HG03064 (cell line): ENCODE results near the gene KIAA1614.

Source experiments
- ATAC-seq: cut with Tn5 transposase; IDR thresholded peaks from one replicate; pipeline ENCODE4 v1.9.1; 2021; ENCODE audit warnings: low read depth; ENCODE audit not compliant: unreplicated experiment

The KIAA1614 gene, protein sequence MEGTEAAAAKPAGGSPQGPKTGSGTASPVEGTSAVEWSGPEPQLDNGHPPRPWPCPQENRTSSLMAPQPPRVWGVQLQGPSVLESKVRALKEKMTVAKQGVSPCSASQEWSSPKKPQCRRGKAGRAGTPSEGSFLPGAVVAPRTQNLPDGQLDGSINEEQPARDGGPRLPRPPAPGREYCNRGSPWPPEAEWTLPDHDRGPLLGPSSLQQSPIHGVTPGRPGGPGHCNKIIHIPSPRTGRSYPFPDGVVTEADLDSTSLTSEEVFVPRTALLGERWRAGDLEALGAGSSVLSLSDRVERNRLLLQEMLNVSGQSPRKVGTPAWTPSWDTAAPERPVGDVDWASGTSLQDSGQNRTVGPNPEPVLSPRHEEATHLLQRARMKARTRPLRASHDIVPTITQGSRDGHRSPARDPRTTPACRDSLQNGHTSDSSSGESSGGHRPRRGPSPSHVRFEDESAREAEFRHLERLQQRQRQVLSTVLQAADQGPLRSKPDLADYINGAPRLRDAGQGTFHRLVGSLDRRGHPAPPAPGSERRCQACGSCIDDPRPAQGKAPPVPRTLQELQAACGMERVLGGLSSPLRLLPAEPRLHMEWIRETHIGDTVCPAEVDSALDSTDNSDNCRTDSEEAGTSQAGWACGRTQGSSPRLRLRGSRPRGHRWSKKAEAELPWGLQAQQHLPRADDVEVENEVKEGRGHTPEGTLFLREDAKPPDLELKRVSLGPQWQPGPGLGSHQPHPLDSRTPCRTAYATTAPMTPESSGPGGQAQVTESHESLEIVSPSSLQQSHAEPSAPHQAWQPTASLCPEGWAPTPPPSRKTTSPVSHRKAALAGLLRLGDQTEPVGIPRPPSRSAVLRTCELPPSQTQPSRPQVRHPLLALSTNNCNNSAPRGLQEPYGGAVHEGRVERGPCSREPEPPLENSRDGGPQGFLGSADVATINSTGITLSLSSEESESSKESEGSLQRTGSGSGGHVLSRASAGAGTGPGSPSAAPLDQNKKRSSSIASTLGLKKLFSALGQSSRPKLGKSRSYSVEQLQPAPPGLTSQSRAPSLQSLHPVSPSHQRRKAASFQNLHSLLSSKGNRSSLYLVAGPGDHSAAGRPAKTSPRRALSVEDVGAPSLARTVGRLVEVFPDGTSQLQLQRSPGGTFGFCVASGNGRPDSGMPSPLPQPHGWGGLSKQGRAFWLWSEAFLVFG

DNA sequence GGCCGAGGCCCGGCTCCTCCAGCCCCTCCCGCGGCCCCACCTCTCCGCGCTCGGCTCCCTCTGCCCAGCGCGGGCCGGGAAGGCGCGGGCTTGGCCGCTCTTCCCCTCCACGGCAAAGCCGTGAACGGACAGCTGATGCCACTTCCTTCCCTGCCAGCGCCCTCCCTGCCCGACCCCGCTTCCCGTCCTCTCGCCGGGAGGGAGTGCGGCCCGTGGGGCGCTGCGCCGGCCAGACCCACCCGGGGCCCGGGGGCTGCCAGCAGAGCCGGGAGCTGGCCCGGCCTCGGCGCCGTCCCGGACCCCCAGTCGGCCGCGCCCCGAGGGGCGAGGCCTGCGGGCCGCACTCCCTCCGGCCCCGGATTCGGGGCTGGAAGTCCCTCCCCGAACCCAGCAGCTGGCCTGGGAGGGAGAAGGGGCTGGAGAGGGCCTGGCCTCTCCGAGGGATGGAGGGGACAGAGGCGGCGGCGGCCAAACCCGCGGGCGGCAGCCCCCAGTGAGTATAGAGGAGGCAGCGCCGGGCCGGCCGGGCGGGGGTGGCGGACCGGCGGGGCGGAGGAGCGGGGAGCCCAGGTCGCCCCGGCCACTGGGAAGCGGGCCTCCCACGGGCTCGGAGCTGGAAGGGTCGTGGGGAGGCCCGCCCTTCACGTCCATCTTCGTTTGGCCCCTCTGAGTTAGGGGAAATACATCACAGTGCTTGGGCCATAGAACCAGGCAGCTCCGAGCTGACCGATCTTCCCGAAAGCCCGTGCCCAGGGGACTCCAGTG lies at the start of gene KIAA1614:
TSS of gene KIAA1614 (plus strand) at position 97 of the 765 bp plus-strand sequence. CDS start at position 444, 347 bp downstream.
- no peak for ATAC-seq

DNA sequence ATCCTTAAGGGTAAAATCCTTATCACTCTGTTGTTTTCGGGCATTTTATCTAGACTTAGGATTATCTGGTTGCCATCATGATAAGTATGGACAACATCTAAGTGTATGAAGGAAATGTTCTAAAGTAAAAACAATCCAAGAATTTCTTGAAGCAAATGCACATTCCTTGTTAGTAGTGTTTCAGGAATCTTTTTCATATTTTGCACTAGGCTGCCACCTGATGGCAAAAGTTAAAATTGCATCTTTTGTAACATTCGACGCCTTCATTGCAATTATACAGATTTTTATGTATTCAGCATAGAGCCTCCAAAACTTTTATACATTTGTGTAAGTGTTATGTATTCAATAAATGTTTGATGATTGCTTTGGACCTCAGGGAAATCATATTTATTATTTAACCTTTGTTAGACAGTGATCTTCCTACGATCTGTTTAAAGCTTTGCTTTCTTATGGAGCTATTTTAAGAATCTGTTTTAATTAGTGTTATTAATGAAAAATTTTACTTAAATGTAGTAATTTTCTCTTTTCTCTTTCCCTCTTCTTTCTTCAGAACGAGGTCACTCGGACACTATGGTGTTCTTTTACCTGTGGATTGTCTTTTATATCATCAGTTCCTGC lies 49.4 kb upstream of the KIAA1614 start:
- no peak for ATAC-seq

DNA sequence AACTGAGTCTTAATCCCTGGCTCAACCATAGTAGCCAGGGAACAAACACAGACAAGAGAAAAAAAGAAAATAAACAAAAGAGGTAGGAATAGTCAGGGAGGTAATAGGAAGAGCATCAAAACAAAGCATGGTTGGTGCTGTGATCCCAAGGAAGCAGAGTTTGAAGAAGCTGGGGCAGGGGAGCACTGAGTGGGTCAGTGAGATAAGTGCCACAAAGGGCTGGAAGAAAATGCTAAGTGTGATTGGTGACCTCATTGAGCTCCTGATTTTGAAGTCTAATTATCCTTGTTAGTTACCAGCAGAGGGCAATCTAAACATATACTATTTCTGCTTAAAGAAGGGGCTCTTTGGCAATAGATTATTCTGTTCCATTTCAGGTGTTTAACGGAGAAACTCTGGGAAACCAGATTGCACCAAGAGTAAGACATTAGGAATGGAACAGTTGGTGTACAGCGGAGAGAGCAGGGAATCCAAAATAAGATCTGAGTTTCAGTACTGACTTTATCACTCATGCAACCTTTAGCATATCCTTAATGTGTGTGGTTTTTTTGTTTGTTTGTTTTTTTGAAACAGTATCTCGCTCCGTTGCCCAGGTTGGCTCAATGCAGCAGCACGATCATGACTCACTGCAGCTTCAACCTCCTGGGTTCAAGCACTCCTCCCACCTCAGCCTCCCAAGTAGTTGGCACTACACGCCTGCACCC lies 30.7 kb upstream of the KIAA1614 start:
- no peak for ATAC-seq

DNA sequence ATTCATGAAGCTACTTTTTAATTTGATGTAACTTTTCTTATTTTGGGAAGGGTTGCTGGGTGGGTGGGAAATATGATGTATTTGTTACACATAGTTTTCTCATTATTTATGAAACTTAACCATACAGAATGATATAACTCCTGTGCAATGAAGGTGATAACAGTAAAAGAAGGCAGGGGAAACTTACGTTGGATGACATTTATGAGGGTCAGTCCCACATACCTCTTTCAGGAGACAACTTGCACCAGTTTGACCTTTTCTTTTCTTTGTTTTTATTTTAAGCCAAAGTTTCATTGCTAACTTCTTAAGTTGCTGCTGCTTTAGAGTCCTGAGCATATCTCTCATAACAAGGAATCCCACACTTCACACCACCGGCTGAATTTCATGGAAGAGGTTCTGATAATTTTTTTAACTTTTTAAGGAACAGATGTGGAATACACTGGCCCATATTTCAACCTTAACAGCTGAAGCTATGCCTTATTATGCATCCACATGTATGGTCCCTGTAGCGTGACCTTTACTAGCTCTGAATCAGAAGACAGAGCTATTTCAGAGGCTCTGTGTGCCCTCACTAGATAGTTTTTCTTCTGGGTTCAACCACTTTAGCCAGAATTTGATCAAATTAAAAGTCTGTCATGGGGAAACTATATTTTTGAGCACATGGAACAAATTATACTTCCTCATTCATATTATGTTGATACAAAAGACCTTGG lies 28.0 kb upstream of the KIAA1614 start:
- no peak for ATAC-seq

DNA sequence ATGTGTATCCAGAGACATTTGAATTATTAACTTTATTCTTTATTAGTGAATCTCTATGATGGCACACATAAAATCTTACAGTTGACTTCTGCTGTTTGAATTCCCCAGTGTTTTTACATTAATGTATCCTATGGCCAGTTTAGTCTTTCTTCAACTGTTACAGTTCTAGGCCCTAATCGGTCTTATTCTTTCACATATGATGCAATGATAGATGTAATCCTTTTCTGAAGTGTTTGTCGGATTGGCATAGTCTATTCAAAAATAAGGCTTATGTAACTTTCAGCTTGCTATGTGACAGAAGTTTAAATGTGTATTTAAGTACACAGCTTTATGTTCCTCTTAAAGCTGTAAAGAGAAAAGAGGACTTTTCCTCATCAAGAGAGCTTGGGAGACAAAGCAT lies 26.4 kb upstream of the KIAA1614 start:
- ATAC-seq = no peak

DNA sequence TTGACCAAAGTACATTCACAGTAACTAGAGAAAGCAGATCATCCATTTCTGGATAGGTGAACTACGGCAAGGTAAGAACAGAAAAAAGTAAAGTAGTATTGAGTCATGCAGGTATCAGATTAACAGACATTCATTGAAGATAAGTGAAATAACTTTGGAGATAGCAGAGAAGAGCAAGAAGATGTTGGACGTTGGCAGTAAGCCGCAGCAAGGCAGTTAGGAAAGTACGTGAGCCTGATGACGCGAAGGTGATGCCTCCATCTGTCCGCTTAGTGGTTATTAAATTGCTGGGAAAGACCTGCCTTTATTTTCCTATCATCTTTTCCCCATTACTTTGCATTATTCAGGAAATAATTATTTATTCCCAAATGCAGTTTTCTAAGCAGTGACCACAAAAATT lies 24.9 kb upstream of the KIAA1614 start:
- ATAC-seq = no peak

DNA sequence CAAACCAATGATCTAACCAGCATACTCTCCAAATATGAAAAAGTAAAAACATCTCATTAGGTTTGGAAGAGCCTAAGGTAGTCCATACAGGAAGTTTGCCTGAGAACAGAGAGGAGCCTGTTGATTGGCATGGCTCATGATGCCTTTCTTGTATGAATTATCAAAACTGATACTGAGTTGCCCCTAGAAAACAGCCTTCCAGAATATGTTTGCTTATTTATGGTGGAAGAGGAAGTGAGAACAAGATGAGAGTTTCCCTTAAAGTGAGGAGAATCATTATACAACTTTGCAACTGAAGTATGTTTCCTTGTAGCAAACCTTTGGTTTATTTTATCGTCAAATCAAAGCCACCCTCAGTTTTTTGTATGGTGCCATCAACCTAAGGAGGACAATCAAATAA lies 23.8 kb upstream of the KIAA1614 start:
- ATAC-seq = peak; percentile 68

DNA sequence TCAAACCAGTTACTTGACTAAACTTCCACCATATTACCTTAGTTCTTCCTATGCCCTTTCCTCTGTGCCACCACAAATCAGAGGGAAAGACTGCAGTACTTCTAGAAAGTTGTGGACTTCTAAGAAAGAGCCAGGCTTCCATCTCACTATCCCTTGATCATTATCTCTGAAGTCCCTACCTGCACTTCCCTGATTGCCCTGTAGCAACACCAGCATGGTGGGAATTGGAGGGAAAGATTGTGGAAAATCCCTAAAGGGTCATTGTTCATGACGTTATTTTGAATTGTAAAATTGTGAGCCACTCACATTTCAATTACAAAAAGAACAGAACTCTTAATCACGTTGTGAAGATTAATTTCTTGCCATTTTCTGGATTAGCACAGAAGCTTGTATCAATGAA lies 23.4 kb upstream of the KIAA1614 start:
- no peak for ATAC-seq

DNA sequence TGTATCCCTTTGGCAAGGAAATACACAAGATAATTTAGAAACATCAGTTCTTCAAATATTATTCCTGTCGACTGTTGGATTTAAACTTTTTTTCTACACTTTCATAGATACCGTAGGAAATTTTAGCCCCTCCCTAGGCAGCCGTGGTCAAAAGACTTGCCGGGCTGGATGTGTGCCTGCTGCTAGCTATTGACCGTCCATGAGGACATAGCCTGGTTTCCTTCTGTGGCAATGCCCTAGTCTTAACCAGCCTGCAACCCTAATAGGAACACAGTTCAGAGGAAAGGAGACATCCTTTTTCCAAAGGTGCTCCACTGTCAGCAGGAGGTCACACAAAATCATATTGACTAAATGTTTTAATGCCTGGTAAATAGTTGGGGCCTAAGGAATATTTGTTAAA lies 20.4 kb upstream of the KIAA1614 start:
- ATAC-seq = no peak

DNA sequence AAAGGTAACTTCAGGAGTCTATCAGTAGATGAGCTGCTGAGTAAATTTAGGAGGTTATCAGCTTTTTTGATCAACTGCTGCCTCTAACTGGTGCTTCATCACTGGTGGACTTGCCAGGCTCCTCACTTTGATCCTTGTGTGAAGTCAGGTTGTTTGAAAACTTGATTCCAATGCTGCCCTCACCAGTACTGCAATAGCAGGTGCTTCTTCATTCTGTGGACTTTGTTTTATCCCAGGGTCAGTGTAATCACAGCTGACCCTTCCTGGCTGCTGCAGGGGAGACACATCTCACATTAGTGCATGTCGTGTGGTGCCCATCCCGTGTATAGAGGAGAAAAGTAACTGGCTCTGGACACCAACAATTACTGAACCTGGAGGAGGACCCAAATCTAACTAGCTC lies 20.0 kb upstream of the KIAA1614 start:
- no peak for ATAC-seq

DNA sequence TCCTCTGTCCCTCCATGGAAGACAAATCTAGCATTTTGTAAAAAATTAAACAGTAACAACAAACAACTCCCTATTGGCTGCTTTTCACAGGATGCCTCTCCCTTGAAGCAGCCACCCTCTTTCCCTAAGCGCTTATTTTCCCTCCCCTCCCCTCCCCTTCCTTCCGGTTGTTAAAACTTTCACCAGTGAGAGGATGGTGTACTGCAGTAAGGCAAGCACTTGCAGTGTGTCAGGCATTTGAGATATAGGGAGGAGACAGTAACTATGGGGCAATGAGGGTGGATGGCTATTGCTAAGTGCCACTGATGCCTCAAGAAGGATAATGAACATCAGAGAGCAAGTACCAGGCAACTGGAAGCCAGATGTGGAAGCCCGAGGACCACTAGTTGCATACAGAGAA lies 19.1 kb upstream of the KIAA1614 start:
- ATAC-seq = no peak

DNA sequence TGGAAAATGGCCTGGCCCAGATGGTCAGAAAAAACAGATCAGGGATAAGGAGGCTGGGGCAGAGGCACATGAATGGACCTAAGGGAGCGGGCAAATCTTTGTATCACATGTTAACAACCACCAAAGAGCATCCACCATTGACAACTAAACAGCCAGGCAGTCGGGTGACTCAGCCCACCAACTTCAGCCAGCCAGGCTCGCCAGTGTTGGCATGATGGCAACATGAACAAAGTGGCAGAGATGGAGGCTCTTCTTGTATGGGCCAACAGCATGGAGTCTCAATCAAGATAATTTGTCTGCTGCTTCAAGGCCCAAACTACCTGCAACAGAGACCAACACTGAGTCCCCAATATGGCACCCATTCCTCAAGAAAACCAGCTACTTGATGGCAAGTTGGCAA lies 16.5 kb upstream of the KIAA1614 start:
- ATAC-seq = no peak

DNA sequence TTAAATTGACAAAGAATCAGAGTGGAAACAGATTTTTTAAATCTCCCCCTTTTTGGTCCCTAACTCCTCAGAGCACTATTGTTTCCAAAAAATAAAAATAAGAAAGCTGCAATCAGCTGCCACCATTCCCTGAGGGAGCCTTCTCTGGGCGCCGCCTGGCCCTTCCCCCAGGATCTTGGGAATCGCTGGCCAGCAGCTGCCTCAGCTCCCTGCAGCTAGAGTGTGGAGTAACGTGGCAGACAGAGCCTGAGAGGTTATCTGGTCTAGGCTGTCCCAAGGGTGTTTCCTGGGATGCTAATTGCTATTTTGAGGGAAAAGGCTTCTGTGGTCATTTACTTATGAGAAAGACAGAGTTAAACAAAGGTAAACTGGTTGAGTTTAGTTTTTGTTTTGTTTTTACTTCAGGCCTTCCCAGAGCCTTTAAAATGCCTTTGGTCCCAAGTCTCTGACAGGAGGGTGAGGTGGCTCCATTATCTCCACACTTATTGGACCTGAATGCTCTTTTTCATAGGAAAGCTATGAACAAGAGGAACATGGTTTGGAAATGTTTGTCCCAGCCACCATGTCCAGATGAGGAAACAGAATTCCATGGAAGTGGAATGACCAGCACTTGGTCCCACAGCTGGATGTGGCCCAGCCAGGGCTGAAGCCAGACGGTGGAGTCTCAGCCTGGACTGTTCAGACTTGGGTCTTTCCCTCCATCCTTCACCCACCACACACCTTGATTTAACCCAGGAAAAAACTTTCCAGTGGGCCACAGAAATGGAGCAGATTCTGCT lies 14.1 kb upstream of the KIAA1614 start:
- ATAC-seq = no peak

DNA sequence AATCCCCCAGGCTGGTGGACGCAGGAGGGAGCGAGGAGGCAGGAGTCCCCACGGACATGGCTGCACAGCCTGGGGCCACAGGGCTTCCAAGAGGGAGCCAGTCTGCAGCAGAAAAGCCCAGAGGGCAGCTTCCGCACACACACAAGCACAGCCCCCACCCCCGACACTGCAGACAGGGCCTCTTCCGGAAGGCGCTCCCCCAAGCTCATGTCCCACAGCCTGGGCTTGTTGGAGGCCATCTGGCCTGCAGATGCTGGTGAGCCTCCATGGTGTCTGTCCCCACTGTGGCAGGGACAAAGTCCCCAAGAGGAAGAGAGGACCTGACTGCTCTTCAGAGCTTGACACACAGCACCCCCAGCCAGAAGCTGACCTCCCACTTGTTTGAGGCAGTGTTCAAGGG lies 13.4 kb upstream of the KIAA1614 start:
- no peak for ATAC-seq

DNA sequence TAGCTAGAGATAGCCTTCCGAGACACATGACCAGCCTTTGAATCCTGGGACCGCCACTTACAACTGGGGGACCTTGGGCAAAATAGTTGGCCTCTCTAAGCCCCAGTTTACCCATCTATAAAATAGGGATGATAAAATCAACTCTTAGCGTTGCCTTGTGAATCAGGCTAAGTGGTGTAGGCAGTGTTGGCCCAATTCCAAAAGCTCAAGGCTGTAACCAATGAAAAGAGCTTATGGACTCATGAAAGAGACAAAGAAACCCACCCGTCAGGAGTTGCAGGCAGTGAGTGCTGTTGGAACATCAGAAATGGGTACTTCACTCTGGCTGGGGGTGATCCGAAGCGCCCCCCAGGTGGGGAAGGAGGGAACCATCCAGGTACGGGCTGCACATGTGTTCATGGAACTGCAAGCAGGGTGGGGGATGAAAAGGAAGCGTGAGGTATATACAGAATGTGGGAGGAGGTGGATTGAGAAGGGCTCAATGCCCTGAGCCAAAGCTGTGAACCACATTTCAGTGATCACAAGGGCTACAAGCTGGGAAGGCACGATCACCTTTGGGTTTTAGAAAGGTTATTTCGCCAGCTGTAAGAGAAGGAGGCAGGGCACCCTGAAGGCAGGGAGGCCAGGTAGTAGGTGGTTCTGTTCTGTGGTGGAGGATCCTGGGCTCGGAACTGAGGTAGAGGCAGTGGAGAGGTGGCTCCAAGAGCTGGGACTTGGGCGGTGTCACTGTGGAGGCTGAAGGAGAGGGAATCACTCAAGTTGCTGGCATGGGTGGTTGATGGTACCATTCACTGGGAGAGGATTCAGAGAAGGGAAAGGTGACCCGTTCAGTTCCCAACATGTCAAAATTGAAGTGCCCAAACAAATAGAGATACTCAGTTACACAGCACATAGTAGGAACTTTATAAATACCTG lies 11.4 kb upstream of the KIAA1614 start:
- no peak for ATAC-seq

DNA sequence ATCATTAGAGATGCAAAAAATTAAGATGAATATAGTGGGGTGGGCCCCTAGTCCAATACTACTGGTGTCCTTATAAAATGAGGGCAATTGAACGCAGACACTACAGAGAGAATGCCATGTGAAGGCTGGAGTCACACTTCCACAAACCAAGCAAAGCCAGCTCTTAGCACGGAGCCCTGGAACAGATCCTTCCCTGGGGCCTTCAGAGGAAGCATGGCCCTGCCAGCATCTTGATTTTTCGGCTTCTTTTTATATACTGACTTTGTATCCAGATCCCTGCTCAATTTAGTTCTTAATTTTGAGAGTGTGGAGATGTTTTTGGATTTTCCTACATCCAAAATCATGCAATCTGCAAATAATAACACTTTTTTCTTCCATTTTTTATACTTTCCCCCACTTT lies 10.2 kb upstream of the KIAA1614 start:
- no peak for ATAC-seq

DNA sequence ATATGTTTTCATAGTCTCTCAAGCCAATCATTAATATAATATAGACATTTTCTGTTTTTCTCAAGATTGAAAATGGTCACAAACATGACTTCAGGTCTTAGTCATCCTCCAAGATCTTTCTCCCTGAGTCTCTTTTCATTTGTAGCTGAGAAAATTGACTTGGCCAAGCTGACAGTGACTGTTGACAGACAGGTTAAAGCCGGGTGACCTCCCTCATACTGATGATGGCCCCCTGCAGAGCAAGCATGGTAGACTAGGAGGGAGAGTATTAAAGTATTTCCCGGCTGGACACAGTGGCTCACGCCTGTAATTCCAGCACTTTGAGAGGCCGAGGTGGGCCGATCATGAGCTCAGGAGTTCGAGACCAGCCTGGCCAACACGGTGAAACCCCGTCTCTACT lies 6.8 kb upstream of the KIAA1614 start:
- no peak for ATAC-seq
